Measurements from ENCODE around the gene CALB2. TPM values are rescaled to one million over a fixed set of nuclear protein-coding genes. Genes with fewer than 3 reads are reported as not detected.
A peak's percentile ranks its signal among the peaks of the same experiment; 100 is the strongest.
"Not testable (repeated sequence)": the region's sequence is repeated elsewhere in the genome, so short reads cannot be mapped to it uniquely, and the experiment has no call there.

CALB2 gene
- total and polyA plus RNA-seq, 5 donors, result 0.95 to 3.3 (median 2.0) TPM

DNA sequence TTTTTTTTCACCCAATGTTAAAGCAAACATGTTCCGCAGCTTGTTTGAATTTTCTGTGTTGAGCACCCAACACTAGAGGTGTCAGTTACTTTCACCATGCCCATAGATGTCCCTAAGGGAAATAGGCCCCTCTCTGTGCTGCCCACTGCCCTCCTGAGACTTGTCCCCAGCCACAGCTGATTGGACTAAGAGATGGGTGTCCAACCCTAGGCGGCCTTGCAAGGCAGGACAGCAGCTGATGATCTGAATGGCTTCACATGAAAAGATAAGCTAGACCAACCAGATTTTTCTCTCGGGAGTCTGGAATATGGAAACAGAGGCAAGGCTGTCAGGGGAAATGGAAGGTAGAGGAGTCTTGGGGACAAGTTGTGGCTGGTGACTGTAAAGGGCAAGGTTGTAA, 6.1 kb upstream of the CALB2 start:
- intact Hi-C loops (cut with DNase I), result loop anchor here in 1 of 4 donors (10.0 kb wide), 1 partner anchor 548 kb away; the partner anchor contains the start of gene VAC14
- H3K4me3 ChIP-seq (ENCODE audit: low read length), result no peak overlapping the region
- H3K4me1 ChIP-seq (ENCODE audit: control insufficient read depth, insufficient read depth, low read length), result no peaks in the 10 kb centered on the region
- no peak for DNase-seq
- H3K27me3 ChIP-seq (ENCODE audit: control insufficient read depth, insufficient read depth), result no peaks in the 10 kb centered on the region
- H3K9me3 ChIP-seq (ENCODE audit: control insufficient read depth, low read length), result no peaks in the 10 kb centered on the region
- no peak overlapping the region for H3K27ac ChIP-seq (ENCODE audit: low read length)
- no peak for ATAC-seq
- WGBS, result 84% methylated on average over 3 of the region's 3 CpGs

DNA sequence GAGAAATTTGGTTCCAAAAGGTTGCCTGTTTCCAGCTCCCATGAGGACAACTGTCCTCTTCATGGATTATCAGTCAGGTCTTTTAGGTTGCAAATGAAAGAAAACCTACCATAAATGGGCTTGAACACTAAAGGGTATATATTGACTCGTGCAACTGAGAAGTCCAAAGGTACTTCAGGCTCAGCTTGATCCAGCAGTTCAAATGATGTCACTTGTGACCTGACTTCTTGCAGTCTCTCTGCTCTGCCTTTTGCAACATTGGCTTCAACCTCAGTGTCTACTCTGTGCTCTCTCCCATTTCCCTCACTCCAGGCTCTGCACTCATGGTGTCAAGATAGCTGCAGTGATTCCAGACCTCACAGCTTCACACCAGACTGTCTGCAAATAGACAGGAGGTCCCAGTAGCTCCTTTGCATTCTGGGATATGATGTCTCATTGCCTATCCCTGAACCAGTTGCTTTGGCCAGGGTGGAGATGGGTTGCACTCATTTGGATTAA, 5.5 kb upstream of the CALB2 start:
- ATAC-seq, result no peak
- DNase-seq, result no peak
- Histone ChIP-seq H3K4me3 (ENCODE audit: low read length) (no peak overlapping the region), H3K4me1 (ENCODE audit: control insufficient read depth, insufficient read depth, low read length) (no peaks in the 10 kb centered on the region), H3K27me3 (ENCODE audit: control insufficient read depth, insufficient read depth) (no peaks in the 10 kb centered on the region), H3K9me3 (ENCODE audit: control insufficient read depth, low read length) (no peaks in the 10 kb centered on the region), H3K27ac (ENCODE audit: low read length) (no peak overlapping the region)
- intact Hi-C loops (cut with DNase I), result loop anchor here in 1 of 4 donors (10.0 kb wide), 1 partner anchor 548 kb away; the partner anchor contains the start of gene VAC14
- 85% methylated on average over 1 of the region's 1 CpG for WGBS

- intact Hi-C loops (cut with DNase I), result loop anchor here in 1 of 4 donors (10.0 kb wide), 1 partner anchor 549 kb away; the partner anchor contains the start of gene VAC14
- WGBS, result 61% methylated on average over 5 of the region's 5 CpGs
- Histone ChIP-seq H3K4me1 (ENCODE audit: control insufficient read depth, insufficient read depth, low read length) (no peaks in the 10 kb centered on the region), H3K27me3 (ENCODE audit: control insufficient read depth, insufficient read depth) (no peaks in the 10 kb centered on the region), H3K4me3 (ENCODE audit: low read length) (no peak overlapping the region), H3K9me3 (ENCODE audit: control insufficient read depth, low read length) (no peaks in the 10 kb centered on the region), H3K27ac (ENCODE audit: low read length) (no peak overlapping the region)
- ATAC-seq, result no peak
- no peak for DNase-seq
Observed at GRCh38 chr16:71353736-71354135, 4.8 kb upstream of the CALB2 start.

DNA sequence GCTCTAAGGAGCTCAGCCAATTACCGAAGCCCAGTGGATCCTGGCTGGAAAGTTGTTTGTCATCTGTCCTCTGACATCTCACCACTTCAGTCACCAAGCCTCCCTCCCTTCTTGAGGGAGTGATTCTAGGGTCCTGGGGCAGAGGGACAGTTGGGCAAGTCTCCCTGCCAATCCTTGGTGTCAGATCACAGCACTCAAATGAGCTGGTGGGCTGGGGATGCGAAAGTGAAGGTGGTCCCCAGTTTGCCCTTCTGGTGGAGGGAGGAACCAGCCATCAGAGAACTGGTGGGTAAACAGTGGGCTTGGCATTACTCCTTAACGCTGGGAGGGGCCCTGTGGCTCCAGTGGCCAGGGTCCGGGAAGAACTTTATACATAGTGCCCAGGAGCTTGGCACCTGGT, 4.4 kb upstream of the CALB2 start:
- no peaks in the 10 kb centered on the region for H3K9me3 ChIP-seq (ENCODE audit: control insufficient read depth, low read length)
- no peaks in the 10 kb centered on the region for H3K4me1 ChIP-seq (ENCODE audit: control insufficient read depth, insufficient read depth, low read length)
- intact Hi-C loops (cut with DNase I), result loop anchor here in 1 of 4 donors (10.0 kb wide), 1 partner anchor 549 kb away; the partner anchor contains the start of gene VAC14
- H3K27me3 ChIP-seq (ENCODE audit: control insufficient read depth, insufficient read depth), result no peaks in the 10 kb centered on the region
- no peak overlapping the region for H3K4me3 ChIP-seq (ENCODE audit: low read length)
- H3K27ac ChIP-seq (ENCODE audit: low read length), result no peak overlapping the region
- ATAC-seq (no peak), DNase-seq (no peak)
- WGBS, result 83% methylated on average over 4 of the region's 4 CpGs

DNA sequence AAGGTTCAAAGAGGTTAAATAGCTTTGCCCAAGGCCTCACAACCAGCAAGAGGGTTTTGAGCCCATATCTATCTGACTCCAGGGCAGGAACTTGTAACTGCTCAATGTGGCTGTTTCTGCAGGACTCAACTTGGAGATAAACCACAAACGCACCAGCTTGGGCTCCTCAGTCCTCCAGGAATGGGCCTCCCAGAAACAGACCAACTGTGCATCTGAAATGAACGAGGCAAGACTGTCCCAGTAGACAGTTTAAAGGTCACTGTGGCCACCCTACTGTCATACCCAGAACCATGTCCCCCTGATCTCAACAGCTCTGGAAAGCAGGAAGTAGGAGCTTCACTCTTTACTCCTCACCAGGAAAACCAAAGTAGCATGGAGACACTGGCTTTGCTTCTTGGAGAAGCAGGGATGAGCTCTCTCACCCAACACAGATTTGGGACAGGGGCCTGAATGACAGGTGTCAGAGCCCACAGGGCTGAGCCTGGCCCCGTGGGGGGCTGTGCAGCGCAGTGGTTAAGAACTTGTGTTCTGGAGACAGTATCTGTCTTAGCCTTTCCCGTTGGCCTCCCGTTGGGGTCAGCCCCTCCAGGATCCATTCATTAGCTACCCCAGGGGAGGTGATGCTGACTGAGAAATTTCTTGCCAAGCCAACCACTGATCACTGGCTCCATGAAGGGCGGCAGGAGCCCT, 2.3 kb upstream of the CALB2 start:
- no peaks in the 10 kb centered on the region for H3K4me1 ChIP-seq (ENCODE audit: control insufficient read depth, insufficient read depth, low read length)
- H3K4me3 ChIP-seq (ENCODE audit: low read length), result no peak overlapping the region
- DNase-seq (no peak), ATAC-seq (no peak)
- no peak overlapping the region for H3K27ac ChIP-seq (ENCODE audit: low read length)
- H3K9me3 ChIP-seq (ENCODE audit: control insufficient read depth, low read length), result no peaks in the 10 kb centered on the region
- intact Hi-C loops (cut with DNase I), result loop anchor here in 1 of 4 donors (10.0 kb wide), 1 partner anchor 551 kb away; the partner anchor contains the start of gene VAC14
- no peaks in the 10 kb centered on the region for H3K27me3 ChIP-seq (ENCODE audit: control insufficient read depth, insufficient read depth)
- WGBS, result 66% methylated on average over 7 of the region's 7 CpGs

GRCh38 chr16:71356936-71357335, 1.6 kb upstream of the CALB2 start:
- DNase-seq; H3K9me3 ChIP-seq (ENCODE audit: control insufficient read depth, low read length); H3K27ac ChIP-seq (ENCODE audit: low read length); ATAC-seq; H3K27me3 ChIP-seq (ENCODE audit: control insufficient read depth, insufficient read depth); H3K4me1 ChIP-seq (ENCODE audit: control insufficient read depth, insufficient read depth, low read length); H3K4me3 ChIP-seq (ENCODE audit: low read length): not testable (repeated sequence)
- intact Hi-C loops (cut with DNase I), result loop anchor here in 1 of 4 donors (10.0 kb wide), 1 partner anchor 552 kb away; the partner anchor contains the start of gene VAC14
- whole genome bisulfite sequencing, result 71% methylated on average over 4 of the region's 4 CpGs

DNA sequence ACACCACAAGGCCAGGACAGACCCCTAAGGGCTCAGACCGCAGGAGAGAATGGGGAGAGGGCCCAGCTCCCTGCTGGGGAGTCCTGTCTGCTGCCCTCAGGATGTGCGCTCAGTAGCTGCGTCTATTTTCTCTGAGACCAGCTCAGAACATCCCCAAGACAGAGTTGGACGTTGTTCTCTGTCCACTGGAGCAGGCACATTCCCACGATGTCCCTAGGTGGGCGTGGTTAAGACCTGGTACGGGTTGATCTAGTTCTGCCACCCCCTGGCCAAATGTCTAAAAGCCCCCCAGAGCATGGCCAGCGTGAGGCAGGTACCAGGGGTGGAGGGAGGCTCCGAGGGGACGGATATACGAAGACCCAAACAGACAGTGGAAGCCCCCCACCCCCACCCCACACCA, 842 bp upstream of the CALB2 start:
- intact Hi-C loops (cut with DNase I), result loop anchor here in 1 of 4 donors (10.0 kb wide), 1 partner anchor 553 kb away; the partner anchor contains the start of gene VAC14
- Histone ChIP-seq H3K27ac (ENCODE audit: low read length) (no peak overlapping the region), H3K9me3 (ENCODE audit: control insufficient read depth, low read length) (no peaks in the 10 kb centered on the region), H3K27me3 (ENCODE audit: control insufficient read depth, insufficient read depth) (no peaks in the 10 kb centered on the region), H3K4me3 (ENCODE audit: low read length) (no peak overlapping the region), H3K4me1 (ENCODE audit: control insufficient read depth, insufficient read depth, low read length) (no peaks in the 10 kb centered on the region)
- DNase-seq (peak in 1 of 3 donors; percentile 41), ATAC-seq (peak in 1 of 2 donors; percentile 41)
- WGBS, result 16% methylated on average over 11 of the region's 11 CpGs

DNA sequence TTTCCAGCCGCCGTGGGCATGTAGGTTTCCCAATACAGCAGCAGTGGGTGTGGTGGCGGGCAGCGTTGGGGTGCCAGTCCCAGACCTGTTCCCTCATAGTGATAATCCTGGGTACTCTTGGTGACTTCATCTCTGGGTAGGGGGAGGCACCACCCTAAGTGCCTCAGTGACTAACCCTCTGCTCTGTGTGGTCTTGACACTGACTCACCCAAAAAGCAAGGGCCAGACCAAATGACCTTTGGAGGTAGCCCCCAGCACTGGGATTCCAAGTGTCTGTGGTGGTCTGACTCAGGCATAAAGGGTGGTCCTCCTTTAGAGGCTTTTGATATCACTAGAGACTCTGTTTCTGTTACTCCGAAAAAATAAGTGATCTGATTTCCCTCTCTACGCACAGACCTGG, 908 bp downstream of the CALB2 start:
- no peak for DNase-seq
- no peaks in the 10 kb centered on the region for H3K27me3 ChIP-seq (ENCODE audit: control insufficient read depth, insufficient read depth)

DNA sequence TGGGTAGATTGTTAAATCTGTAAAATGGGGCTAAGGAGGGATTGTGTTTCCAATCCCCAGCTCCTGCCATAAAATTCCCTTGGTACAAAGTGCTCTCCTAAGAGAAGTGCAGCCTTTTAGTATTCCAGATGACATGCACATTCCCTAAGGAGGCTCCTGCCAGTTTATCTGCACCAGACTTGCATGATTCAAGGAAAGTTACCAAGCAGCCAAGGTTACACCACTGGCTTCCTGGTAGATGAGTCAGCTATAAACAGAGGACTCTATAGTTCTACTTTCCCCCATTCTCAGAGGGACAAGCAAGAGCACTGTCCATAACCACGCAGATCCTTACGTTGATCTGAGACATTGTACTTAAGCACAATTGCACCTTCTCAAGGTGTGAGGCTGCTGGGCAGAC, 1.9 kb downstream of the CALB2 start:
- 73% methylated on average over 2 of the region's 2 CpGs for WGBS
- no peaks in the 10 kb centered on the region for H3K4me1 ChIP-seq (ENCODE audit: control insufficient read depth, insufficient read depth, low read length)
- intact Hi-C loops (cut with DNase I), result no loop called here
- DNase-seq, result no peak
- no peak overlapping the region for H3K4me3 ChIP-seq (ENCODE audit: low read length)
- ATAC-seq, result no peak
- H3K27ac ChIP-seq (ENCODE audit: low read length), result no peak overlapping the region
- no peaks in the 10 kb centered on the region for H3K27me3 ChIP-seq (ENCODE audit: control insufficient read depth, insufficient read depth)
- no peaks in the 10 kb centered on the region for H3K9me3 ChIP-seq (ENCODE audit: control insufficient read depth, low read length)

More for the DNA sequence above, 908 bp downstream of the CALB2 start:
- no peaks in the 10 kb centered on the region for H3K9me3 ChIP-seq (ENCODE audit: control insufficient read depth, low read length)
- 79% methylated on average over 6 of the region's 6 CpGs for WGBS
- H3K27ac ChIP-seq (ENCODE audit: low read length), result no peak overlapping the region
- no peak for ATAC-seq
- no peaks in the 10 kb centered on the region for H3K4me1 ChIP-seq (ENCODE audit: control insufficient read depth, insufficient read depth, low read length)
- intact Hi-C loops (cut with DNase I), result loop anchor here in 1 of 4 donors (10.0 kb wide), 1 partner anchor 555 kb away; the partner anchor contains the start of gene VAC14
- no peak overlapping the region for H3K4me3 ChIP-seq (ENCODE audit: low read length)

DNA sequence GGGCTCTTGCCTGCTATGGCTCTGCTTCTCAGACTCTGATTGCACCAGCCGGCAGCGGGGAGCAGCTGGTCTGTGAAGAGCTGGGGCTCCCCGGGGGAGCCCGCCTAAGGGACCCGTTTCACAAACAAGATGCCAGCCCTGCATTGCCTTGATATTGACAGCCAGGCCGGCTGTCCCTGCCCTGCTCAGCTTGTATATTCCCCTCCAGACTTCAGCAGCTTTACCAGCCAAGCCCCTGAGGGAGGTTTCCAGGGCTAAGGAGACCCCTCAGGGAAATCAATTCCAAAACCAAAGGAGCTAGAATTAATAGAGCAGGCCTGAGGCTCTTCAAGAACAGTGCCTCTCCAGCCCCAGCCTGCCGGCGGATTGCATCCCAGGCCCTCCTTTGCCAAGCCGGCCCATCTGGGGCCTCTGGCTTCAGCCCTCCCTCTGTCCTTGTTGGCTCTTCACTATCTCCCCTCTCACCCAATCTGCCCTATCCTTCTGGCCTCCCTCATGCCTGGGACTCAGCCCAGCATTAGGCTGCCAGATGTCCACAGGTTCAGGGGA, 5.7 kb downstream of the CALB2 start:
- Histone ChIP-seq H3K9me3 (ENCODE audit: control insufficient read depth, low read length) (no peaks in the 10 kb centered on the region), H3K27me3 (ENCODE audit: control insufficient read depth, insufficient read depth) (no peaks in the 10 kb centered on the region), H3K4me1 (ENCODE audit: control insufficient read depth, insufficient read depth, low read length) (no peaks in the 10 kb centered on the region), H3K27ac (ENCODE audit: low read length) (no peak overlapping the region), H3K4me3 (ENCODE audit: low read length) (no peak overlapping the region)
- intact Hi-C loops (cut with DNase I), result no loop called here
- DNase-seq, result peak in 2 of 3 donors; percentile 30 to 60
- ATAC-seq, result peak; percentile 53 to 74
- 45% methylated on average over 9 of the region's 9 CpGs for WGBS

DNA sequence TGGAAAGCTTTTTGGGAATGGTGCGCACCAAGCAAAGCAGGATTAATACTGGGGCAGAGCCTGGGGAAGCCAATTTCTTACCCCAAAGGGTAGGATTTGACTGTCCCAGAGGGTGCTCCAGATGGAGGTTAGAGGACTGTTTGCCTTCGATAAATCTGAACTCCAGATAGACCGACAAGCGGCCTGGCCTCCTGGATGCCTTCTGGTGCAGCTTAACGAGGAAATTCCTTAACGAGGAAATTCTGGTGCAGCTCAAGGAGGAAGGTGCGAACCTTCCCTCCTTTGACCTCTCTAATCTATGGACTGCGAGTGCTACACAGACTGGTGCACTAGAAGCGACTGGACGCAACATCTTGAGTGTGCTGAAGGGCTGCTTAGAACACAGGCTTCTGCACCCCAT, 6.5 kb downstream of the CALB2 start:
- Histone ChIP-seq H3K27me3 (ENCODE audit: control insufficient read depth, insufficient read depth) (no peaks in the 10 kb centered on the region), H3K4me3 (ENCODE audit: low read length) (no peak overlapping the region), H3K9me3 (ENCODE audit: control insufficient read depth, low read length) (no peaks in the 10 kb centered on the region), H3K4me1 (ENCODE audit: control insufficient read depth, insufficient read depth, low read length) (no peaks in the 10 kb centered on the region), H3K27ac (ENCODE audit: low read length) (no peak overlapping the region)
- no peak for DNase-seq
- intact Hi-C loops (cut with DNase I), result no loop called here
- ATAC-seq, result no peak
- 55% methylated on average over 10 of the region's 10 CpGs for WGBS

All from right cardiac atrium (tissue), 5 donors.